Measurements from ENCODE around the gene CCDC158.

DNA sequence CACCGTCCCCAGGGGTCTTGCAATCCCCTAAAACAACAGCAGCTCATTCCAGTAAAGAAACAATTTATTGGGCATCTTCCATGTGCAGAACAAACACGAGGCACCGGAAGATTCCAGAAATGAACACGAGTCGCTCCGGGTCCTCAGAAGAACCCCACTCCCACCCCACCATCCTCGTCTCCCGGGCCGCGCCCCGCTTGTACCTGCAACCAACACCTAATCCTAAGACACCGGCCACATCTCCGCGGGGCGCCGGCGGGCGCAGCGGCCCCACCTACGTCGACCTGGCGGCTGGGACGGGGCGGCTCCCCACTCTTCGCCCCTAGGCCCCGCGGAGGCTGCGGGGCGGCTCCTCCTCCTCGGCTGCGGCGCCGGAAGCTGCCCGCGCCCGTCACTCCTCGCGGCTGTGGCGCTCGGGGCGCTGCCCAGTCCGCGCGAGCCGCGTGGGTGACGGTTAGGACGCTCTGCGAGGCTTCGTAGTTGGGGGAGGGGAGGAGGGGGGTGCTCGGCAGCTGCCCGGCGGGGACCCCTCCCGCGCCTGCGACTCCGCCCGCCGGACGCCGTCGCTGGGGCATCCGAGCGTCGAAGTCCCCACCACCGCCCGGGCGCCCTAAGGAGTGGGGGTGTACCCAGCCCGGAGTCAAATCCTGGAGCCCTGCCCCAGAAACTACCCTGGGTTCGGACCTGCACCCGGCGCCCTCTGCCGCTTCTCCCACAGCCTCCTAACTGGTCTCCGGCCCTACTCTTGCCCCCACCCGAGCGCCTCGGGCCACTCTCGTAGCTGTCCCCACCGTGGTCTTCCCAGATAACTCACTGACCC, at the start of gene CCDC158:
- TF ChIP-seq POLR2A (IDR thresholded peaks at IDR 0.05) (no peak), POLR2AphosphoS5 (IDR thresholded peaks at IDR 0.05) (no peak)
- TF ChIP-seq, protein P1, sequence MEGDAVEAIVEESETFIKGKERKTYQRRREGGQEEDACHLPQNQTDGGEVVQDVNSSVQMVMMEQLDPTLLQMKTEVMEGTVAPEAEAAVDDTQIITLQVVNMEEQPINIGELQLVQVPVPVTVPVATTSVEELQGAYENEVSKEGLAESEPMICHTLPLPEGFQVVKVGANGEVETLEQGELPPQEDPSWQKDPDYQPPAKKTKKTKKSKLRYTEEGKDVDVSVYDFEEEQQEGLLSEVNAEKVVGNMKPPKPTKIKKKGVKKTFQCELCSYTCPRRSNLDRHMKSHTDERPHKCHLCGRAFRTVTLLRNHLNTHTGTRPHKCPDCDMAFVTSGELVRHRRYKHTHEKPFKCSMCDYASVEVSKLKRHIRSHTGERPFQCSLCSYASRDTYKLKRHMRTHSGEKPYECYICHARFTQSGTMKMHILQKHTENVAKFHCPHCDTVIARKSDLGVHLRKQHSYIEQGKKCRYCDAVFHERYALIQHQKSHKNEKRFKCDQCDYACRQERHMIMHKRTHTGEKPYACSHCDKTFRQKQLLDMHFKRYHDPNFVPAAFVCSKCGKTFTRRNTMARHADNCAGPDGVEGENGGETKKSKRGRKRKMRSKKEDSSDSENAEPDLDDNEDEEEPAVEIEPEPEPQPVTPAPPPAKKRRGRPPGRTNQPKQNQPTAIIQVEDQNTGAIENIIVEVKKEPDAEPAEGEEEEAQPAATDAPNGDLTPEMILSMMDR (IDR thresholded peaks at IDR 0.05), result no peak

All from breast epithelium (tissue), 3 donors.